HG03520 (cell line): ENCODE measurements around the gene PHKG1.
A peak's percentile ranks its signal among the peaks of the same experiment; 100 is the strongest.
"Not testable (repeated sequence)": the region's sequence is repeated elsewhere in the genome, so short reads cannot be mapped to it uniquely, and the experiment has no call there.

Source experiments
- ATAC-seq: cut with Tn5 transposase; IDR thresholded peaks from one replicate; pipeline ENCODE4 v1.9.1; 2021; ENCODE audit warnings: mild to moderate bottlenecking, moderate library complexity; ENCODE audit not compliant: unreplicated experiment

Gene PHKG1

GRCh38 chr7:56083150-56083785 is 9.5 kb downstream of the PHKG1 start:
- no peak for ATAC-seq

- no peak for ATAC-seq
These were observed 11.0 kb downstream of the PHKG1 start for GRCh38 chr7:56081626-56082340.

GRCh38 chr7:56080726-56081435 is 11.9 kb downstream of the PHKG1 start:
- ATAC-seq = not testable (repeated sequence)

GRCh38 chr7:56079450-56080185 is 13.1 kb downstream of the PHKG1 start:
- no peak for ATAC-seq

- ATAC-seq = no peak
These were observed 14.6 kb downstream of the PHKG1 start for GRCh38 chr7:56078196-56078595.

- no peak for ATAC-seq
These were observed 15.1 kb downstream of the PHKG1 start for GRCh38 chr7:56077681-56078080.

GRCh38 chr7:56074371-56074791 is 18.4 kb downstream of the PHKG1 start:
- peak; percentile 88 for ATAC-seq

- ATAC-seq = not testable (repeated sequence)
These were observed 26.4 kb downstream of the PHKG1 start for GRCh38 chr7:56066376-56066775.

GRCh38 chr7:56063882-56064625 is 28.7 kb downstream of the PHKG1 start, which contains the start of gene SUMF2:
SUMF2 (plus strand) TSS chr7:56064286; CDS start chr7:56064312, 26 bp downstream.
- ATAC-seq = peak; percentile 82

- ATAC-seq = no peak
These were observed 29.3 kb downstream of the PHKG1 start for GRCh38 chr7:56063500-56063881.

GRCh38 chr7:56062382-56062781 is 30.4 kb downstream of the PHKG1 start:
- no peak for ATAC-seq

GRCh38 chr7:56053993-56054392 is 38.8 kb downstream of the PHKG1 start:
- no peak for ATAC-seq

GRCh38 chr7:56053379-56053778 is 39.4 kb downstream of the PHKG1 start:
- no peak for ATAC-seq

GRCh38 chr7:56051339-56052191 is 41.2 kb downstream of the PHKG1 start, which contains the start of the genes CCT6A and PSPH:
CCT6A (plus strand) TSS chr7:56051765; CDS start chr7:56051849, 84 bp downstream.
PSPH (minus strand) TSS chr7:56051444; CDS start chr7:56021212, 30,232 bp downstream.
- peak; percentile 92 for ATAC-seq

- ATAC-seq = no peak
These were observed 41.8 kb downstream of the PHKG1 start for GRCh38 chr7:56051053-56051338.

- ATAC-seq = not testable (repeated sequence)
These were observed 44.0 kb downstream of the PHKG1 start for GRCh38 chr7:56048763-56049162.

GRCh38 chr7:56048245-56048644 is 44.5 kb downstream of the PHKG1 start:
- no peak for ATAC-seq

- not testable (repeated sequence) for ATAC-seq
These were observed 45.2 kb downstream of the PHKG1 start for GRCh38 chr7:56047446-56048116.
